Epithelial cell of umbilical artery (primary cell): ENCODE measurements around the gene CENPX. TPM values are rescaled to one million over a fixed set of nuclear protein-coding genes. Genes with fewer than 3 reads are reported as not detected.

Experiments used
- total RNA-seq: library from RNA; depleted of rRNA; stranded (reverse); fragments of >200 nt; gene quantifications from 2 replicates; pipeline ENCODE4 v1.2.3, GENCODE V29; 2014

The CENPX gene
- 78.9 and 79.6 TPM in 2 replicates for total RNA-seq

DNA sequence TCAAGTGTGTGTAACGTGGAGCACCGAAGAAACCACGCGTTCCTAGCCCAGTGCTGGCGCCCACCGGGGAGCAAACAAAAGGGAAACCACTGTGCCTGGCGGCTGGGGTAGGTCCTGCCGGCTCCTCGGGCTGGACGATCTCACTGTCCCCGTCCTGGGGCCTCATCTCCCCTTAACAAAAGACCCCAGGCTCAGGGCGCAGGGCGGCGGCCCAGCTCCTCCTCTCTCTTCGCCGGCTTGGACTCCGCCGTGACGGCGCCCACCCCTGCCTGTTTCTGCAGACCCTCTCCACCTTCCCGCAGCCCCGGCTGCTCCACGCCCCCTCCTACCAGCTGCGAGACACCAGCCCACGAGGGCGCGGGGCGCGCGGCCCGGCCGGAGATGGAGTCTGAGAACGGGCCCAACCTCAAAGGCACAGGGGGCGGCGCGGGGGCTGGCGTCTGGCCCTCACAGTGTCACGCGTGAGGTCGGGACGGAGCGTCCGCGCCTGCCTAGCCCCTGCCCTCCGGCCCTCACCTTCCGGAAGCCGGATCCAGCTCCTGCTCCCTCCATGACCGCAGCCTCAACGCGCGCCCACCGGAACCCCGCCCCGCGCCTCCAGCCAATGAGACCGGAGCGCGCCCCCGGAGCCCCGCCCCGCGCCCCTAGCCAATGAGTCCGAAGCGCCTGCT, at the start of gene CENPX:
Gene CENPX, minus strand, starts transcription at position 569 of the 671 bp plus-strand sequence. Its CDS starts 17 bp downstream, at position 552.

DNA sequence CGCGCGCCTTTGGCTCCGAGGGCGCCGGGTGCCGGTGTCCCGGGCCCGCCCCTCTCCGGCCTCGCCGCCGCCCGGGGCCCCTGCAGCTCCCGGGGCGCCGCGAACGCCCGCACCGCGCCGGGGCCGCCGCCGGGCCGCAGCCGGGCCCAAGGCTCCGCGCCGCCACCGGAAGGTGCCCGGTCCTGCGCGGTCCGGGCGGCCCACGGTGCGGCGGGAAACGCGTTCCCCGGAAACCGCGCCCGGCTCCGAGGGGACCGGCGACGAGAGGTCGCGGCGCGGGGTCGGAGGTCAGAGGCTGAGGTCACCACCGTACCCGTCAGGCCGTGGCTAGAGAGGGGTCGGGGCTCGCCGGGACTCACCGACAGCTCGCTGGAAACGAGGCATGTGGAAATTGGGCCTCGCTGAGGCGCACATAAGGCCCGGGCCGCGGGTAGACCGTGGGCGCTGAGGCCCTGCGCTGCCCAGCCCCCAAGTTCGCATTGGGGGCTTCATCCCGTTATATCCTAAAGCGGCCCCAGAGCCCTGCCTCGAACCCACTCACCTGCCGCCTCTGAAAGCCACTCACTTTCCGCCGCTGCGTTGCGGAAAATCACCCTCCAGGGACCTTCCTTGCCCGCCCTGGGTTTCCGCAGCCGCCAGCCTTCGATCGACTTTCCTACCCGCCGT, 43.1 kb upstream of the CENPX start, which contains the start of gene DUS1L:
Gene DUS1L, minus strand, starts transcription at position 167 of the 666 bp plus-strand sequence. CDS start 745 bp downstream, outside the sequence.

DNA sequence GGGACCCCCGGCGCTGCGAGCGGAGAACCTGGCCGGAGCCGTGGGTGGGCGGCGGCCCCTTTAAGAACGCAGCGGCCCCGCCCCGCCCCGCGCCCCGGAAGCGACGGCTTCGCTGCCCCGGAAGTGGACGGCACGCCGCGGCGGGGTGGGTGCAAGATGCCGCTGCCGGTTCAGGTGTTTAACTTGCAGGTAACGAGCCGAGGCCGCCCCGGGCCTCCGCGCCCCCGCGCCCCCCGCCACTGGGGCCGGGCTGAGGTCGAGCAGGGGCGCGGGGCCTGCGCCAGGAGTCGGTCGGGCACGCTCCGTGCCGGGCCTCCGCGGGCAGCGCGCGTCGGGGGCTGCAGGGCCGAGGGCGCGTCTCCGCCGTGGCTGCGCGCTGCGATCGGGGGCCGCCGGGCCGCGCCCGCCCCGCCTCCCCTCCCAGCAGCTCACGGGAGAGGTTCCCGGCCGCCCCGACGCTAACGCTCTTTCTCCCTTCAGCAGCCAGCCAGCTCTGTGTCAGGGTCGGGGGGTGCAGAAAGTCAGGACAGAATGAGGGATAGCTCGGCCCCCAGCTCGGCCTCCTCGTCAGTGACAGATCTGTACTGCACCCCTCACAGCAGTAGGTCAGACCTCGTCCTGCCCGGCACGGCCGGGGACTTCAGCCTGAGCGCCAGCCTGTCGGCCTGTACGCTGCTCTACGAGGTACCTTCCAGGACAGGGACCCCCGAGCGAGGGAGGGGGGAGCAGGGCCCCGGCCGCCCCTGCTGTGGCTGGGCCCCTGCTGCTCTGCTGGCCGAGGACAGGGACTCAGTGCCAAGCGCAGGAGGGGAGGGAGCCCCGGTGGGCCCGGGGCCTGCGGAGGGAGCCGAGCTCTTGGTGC, 29.3 kb upstream of the CENPX start, which contains the start of the genes GPS1 and RFNG:
Gene GPS1, plus strand, starts transcription at position 123 of the 862 bp plus-strand sequence. Its CDS starts 34 bp downstream, at position 157.
Gene RFNG, minus strand, starts transcription at position 36 of the 862 bp plus-strand sequence. CDS start 45 bp downstream, outside the sequence.

DNA sequence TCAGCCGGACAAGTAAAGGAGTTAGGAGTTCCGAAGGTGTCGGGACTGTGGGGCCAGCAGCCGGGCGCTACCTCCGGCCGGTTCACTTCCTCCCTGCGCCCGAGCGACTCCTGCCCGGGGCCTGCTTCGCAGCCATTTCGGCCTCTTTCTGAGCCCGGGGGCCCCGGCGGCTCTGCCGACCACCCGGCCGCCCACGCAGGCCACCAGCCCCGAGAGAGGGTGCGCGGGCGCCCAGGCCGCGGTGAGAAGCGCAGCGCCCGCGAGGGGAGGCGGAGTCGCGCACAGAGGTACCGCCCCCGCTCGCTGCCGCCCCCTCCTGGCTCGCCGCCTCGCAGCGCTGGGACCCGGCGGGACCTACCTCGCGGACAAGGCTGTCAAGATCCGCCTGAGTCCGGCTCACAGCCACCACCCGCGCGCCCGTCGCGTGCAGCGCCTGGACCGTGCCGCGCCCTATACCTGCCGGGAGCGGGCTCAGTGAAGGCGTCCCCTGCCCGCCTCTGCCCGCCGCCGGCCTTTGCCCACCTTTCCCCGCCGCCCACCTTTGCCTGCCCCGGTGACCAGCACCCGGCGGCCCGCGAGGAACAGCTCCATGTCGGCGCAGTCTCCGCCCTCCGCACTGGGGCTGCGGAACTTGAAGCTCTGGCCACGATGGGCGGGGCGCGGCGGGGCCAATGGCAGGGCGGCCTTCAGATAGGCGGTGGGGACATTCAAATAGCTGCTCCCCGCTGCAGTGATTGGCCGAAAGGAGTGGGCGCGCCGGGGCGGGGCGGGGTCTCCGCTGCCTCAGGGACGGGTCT, 14.6 kb upstream of the CENPX start, which contains the start of gene DCXR:
Gene DCXR, minus strand, starts transcription at position 606 of the 797 bp plus-strand sequence. Its CDS starts 15 bp downstream, at position 591.

DNA sequence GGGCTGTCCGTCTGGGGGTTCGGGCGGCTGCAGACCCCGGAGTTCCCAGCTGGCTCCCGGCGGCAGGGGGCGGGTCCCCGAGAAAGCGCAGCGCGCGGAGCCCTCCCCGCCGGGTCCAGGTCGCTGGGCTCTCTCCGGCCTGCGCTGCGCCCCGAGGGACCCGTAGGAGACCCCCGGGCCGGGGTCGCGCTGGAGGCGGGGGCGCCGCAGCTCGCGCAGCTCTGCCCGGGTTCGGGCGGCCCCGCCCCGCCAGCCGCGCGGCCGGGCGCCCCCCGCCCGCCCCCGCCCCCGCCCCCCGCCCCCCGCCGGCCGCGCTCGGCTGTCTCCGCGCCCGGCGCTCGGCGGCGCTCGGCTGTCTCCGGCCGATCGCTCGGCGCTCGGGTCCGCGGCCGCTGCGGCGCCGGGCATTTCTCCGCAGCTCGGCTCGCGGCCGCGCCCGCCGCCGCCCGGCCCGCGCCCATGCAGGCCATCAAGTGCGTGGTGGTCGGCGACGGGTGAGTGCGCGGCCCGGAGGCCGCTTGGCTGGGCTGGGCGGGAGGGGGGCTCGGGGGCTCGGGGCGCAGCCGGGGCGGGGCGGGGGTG, 8.7 kb upstream of the CENPX start, which contains the start of gene RAC3:
Gene RAC3, plus strand, starts transcription at position 376 of the 582 bp plus-strand sequence. Its CDS starts 84 bp downstream, at position 460.

DNA sequence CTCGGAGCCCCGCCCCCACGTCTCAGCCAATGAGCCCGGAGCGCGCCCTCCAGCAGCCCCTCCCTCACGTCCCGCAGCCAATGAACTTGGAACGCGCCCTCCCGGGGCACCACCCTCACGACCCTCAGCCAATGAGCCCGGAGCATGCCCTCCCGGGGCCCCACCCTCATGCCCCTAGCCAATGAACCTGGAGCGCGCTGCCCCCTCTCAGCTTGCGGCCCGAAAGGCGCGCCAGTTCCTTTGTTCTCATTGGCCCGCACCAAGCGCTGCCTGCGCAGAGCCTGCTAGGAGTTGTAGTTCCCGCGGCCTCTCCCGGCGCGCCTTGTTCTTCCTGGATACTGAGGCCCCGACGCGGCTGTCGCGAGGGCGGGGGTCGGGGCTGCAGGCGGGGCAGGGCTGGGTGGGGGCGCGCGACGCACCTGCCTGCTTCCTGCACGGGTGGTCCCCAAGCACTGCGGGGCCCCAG, 336 bp upstream of the CENPX start, which contains the start of gene LRRC45:
Gene LRRC45, plus strand, starts transcription at position 325 of the 466 bp plus-strand sequence. CDS start 339 bp downstream, outside the sequence.

DNA sequence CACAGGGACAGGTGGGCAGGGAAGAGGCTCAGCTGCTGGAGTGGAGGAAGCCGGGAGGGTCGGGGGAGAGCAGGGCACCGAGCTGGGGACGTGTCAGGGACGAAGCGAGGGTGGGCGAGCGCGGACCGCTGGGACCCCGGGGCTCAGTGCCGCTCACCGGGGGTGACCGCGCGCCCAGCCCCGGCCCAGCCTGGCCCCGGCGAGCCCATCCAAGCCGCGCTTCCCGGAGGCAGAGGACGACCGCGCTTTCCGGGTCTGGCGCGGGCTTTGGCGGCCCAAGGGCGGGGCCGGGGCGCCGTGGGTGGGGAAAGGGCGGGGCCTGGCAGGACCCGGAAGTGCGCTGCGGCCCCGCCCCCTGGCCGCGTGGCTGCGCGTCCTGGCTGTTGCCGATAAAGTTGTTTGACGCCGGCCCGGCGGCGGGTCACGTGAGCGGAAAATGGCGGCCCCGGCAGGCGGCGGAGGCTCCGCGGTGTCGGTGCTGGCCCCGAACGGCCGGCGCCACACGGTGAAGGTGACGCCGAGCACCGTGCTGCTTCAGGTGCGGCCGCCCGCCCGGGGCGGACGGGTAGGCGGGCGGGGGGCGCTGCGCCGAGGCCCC, 45.4 kb downstream of the CENPX start, which contains the start of gene ASPSCR1:
Gene ASPSCR1, plus strand, starts transcription at position 419 of the 598 bp plus-strand sequence. Its CDS starts 18 bp downstream, at position 437.

Other genes starting within 250 kb of the CENPX start
- gene GCGR, start 218.7 kb downstream of the CENPX start, total RNA-seq, result not detected in 2 replicates
- 126 and 148 TPM in 2 replicates for gene MCRIP1, start 189.6 kb downstream of the CENPX start, total RNA-seq
- not detected in 2 replicates for gene PPP1R27, start 187.8 kb downstream of the CENPX start, total RNA-seq
- 648 and 838 TPM in 2 replicates for gene P4HB, start 162.3 kb downstream of the CENPX start, total RNA-seq
- gene ARHGDIA, start 151.5 kb downstream of the CENPX start, total RNA-seq, result 59.0 and 168 TPM in 2 replicates
- gene ALYREF, start 131.3 kb downstream of the CENPX start, total RNA-seq, result 233 and 248 TPM in 2 replicates
- 208 and 256 TPM in 2 replicates for gene ANAPC11, start 131.2 kb downstream of the CENPX start, total RNA-seq
- not detected in 2 replicates for gene NPB, start 120.6 kb downstream of the CENPX start, total RNA-seq
- gene PCYT2, start 111.5 kb downstream of the CENPX start, total RNA-seq, result 45.5 and 59.4 TPM in 2 replicates
- gene SIRT7, start 104.7 kb downstream of the CENPX start, total RNA-seq, result 17.2 and 36.6 TPM in 2 replicates
- 13.3 and 17.2 TPM in 2 replicates for gene MAFG, start 95.1 kb downstream of the CENPX start, total RNA-seq
- gene PYCR1, start 85.6 kb downstream of the CENPX start, total RNA-seq, result 114 and 138 TPM in 2 replicates
- gene MYADML2, start 75.6 kb downstream of the CENPX start, total RNA-seq, result not detected in 2 replicates
- not detected in 2 replicates for gene NOTUM, start 61.7 kb downstream of the CENPX start, total RNA-seq
- gene ASPSCR1, start 45.2 kb downstream of the CENPX start, total RNA-seq, result 19.8 and 21.4 TPM in 2 replicates
- gene LRRC45, start 427 bp upstream of the CENPX start, total RNA-seq, result 21.8 and 29.8 TPM in 2 replicates
- 17.5 and 40.0 TPM in 2 replicates for gene RAC3, start 8.8 kb upstream of the CENPX start, total RNA-seq
- 66.1 and 75.0 TPM in 2 replicates for gene DCXR, start 14.8 kb upstream of the CENPX start, total RNA-seq
- gene RFNG, start 28.9 kb upstream of the CENPX start, total RNA-seq, result 19.8 and 22.2 TPM in 2 replicates
- 95.9 and 105 TPM in 2 replicates for gene GPS1, start 29.0 kb upstream of the CENPX start, total RNA-seq
- 59.8 and 77.2 TPM in 2 replicates for gene DUS1L, start 42.9 kb upstream of the CENPX start, total RNA-seq
- gene FASN, start 75.4 kb upstream of the CENPX start, total RNA-seq, result 49.1 and 83.8 TPM in 2 replicates
- 7.1 and 8.1 TPM in 2 replicates for gene CCDC57, start 190.0 kb upstream of the CENPX start, total RNA-seq
- 120 and 156 TPM in 2 replicates for gene SLC16A3, start 206.2 kb upstream of the CENPX start, total RNA-seq